GM21717 (cell line): ENCODE data around the gene FAM168A.

ENCODE experiments used
- ATAC-seq: cut with Tn5 transposase; IDR thresholded peaks from one replicate; pipeline ENCODE4 v1.9.1; 2021; ENCODE audit warnings: mild to moderate bottlenecking, moderate library complexity; ENCODE audit not compliant: unreplicated experiment

FAM168A gene

GRCh38 chr11:73431396-73431795, 166.5 kb downstream of the FAM168A start:
- ATAC-seq: no peak

- ATAC-seq: no peak
Measured at GRCh38 chr11:73430326-73430725, 167.6 kb downstream of the FAM168A start.

GRCh38 chr11:73429121-73429750, 168.7 kb downstream of the FAM168A start:
- ATAC-seq: no peak

GRCh38 chr11:73428699-73429098, 169.2 kb downstream of the FAM168A start:
- no peak for ATAC-seq

GRCh38 chr11:73428227-73428626, 169.7 kb downstream of the FAM168A start:
- ATAC-seq: no peak

- ATAC-seq: no peak
Measured at GRCh38 chr11:73426219-73426850, 171.6 kb downstream of the FAM168A start.

- no peak for ATAC-seq
Measured at GRCh38 chr11:73425108-73425507, 172.8 kb downstream of the FAM168A start.

- no peak for ATAC-seq
Measured at GRCh38 chr11:73423506-73423905, 174.4 kb downstream of the FAM168A start.

GRCh38 chr11:73422886-73423285, 175.0 kb downstream of the FAM168A start:
- no peak for ATAC-seq

GRCh38 chr11:73420136-73420535, 177.8 kb downstream of the FAM168A start:
- no peak for ATAC-seq

GRCh38 chr11:73416786-73417185, 181.1 kb downstream of the FAM168A start:
- ATAC-seq: no peak

- ATAC-seq: no peak
Measured at GRCh38 chr11:73415854-73416615, 181.9 kb downstream of the FAM168A start.

- ATAC-seq: no peak
Measured at GRCh38 chr11:73414977-73415651, 182.8 kb downstream of the FAM168A start.

- ATAC-seq: no peak
Measured at GRCh38 chr11:73413256-73413655, 184.7 kb downstream of the FAM168A start.

- ATAC-seq: no peak
Measured at GRCh38 chr11:73412308-73412707, 185.6 kb downstream of the FAM168A start.

GRCh38 chr11:73411031-73411430, 186.9 kb downstream of the FAM168A start:
- ATAC-seq: no peak

- ATAC-seq: no peak
Measured at GRCh38 chr11:73410627-73411026, 187.3 kb downstream of the FAM168A start.

GRCh38 chr11:73409431-73409830, 188.5 kb downstream of the FAM168A start:
- no peak for ATAC-seq

GRCh38 chr11:73406619-73407018, 191.3 kb downstream of the FAM168A start:
- no peak for ATAC-seq

GRCh38 chr11:73406131-73406530, 191.8 kb downstream of the FAM168A start:
- ATAC-seq: no peak

- no peak for ATAC-seq
Measured at GRCh38 chr11:73405146-73405510, 192.8 kb downstream of the FAM168A start.
